ENCODE data around the gene ADI1.

ADI1 gene

GRCh38 chr2:3488061-3488531, 31.2 kb downstream of the ADI1 start:
- ChIA-PET POLR2A (no interaction called here), CTCF (interaction anchor here (1.2 kb wide), 1 partner anchor 185 kb away, joined by 4 read pairs; no protein-coding TSS in a partner anchor)
- TF ChIP-seq CTCF (IDR thresholded peaks at IDR 0.05; ENCODE audit: control extremely low read depth, extremely low read depth, low read depth, missing control alignments) = no peak
- DNase-seq (ENCODE audit: extremely low spot score) = no peak

GRCh38 chr2:3487432-3487831, 31.9 kb downstream of the ADI1 start:
- DNase-seq (ENCODE audit: extremely low spot score) = no peak
- ChIA-PET CTCF (interaction anchor here (1.2 kb wide), 1 partner anchor 184 kb away, joined by 4 read pairs; no protein-coding TSS in a partner anchor), POLR2A (no interaction called here)
- no peak for TF ChIP-seq CTCF (IDR thresholded peaks at IDR 0.05; ENCODE audit: control extremely low read depth, extremely low read depth, low read depth, missing control alignments)

GRCh38 chr2:3487028-3487425, 32.3 kb downstream of the ADI1 start:
- TF ChIP-seq CTCF (IDR thresholded peaks at IDR 0.05; ENCODE audit: control extremely low read depth, extremely low read depth, low read depth, missing control alignments) = no peak
- POLR2A ChIA-PET = no interaction called here
- CTCF ChIA-PET = interaction anchor here (1.2 kb wide), 1 partner anchor 184 kb away, joined by 4 read pairs; no protein-coding TSS in a partner anchor
- no peak for DNase-seq (ENCODE audit: extremely low spot score)

- no peak for DNase-seq (ENCODE audit: extremely low spot score)
- ChIA-PET POLR2A (no interaction called here), CTCF (no interaction called here)
- no peak for TF ChIP-seq CTCF (IDR thresholded peaks at IDR 0.05; ENCODE audit: control extremely low read depth, extremely low read depth, low read depth, missing control alignments)
Observed at GRCh38 chr2:3486047-3487027, 33.0 kb downstream of the ADI1 start.

- no peak for DNase-seq (ENCODE audit: extremely low spot score)
- POLR2A ChIA-PET = no interaction called here
- CTCF ChIA-PET = no interaction called here
- no peak for TF ChIP-seq CTCF (IDR thresholded peaks at IDR 0.05; ENCODE audit: control extremely low read depth, extremely low read depth, low read depth, missing control alignments)
Observed at GRCh38 chr2:3485166-3485565, 34.2 kb downstream of the ADI1 start.

GRCh38 chr2:3483986-3484960, 35.1 kb downstream of the ADI1 start:
- TF ChIP-seq CTCF (IDR thresholded peaks at IDR 0.05; ENCODE audit: control extremely low read depth, extremely low read depth, low read depth, missing control alignments) = no peak
- ChIA-PET CTCF (interaction anchor here (1.0 kb wide), 1 partner anchor 10 kb away, joined by 4 read pairs; no protein-coding TSS in a partner anchor), POLR2A (no interaction called here)
- DNase-seq (ENCODE audit: extremely low spot score) = no peak
